Measurements from ENCODE around the gene TMEM213. TPM values are rescaled to one million over a fixed set of nuclear protein-coding genes. Genes with fewer than 3 reads are reported as not detected.

The TMEM213 gene
- total and polyA plus RNA-seq, 9 of the 15 experiments (the other 6 are each of a cell fraction or from before 2014, with no cell fraction given), result not detected

GRCh38 chr7:138871065-138871813 lies 73.4 kb downstream of the TMEM213 start (continued):
- TF ChIP-seq, protein P1, sequence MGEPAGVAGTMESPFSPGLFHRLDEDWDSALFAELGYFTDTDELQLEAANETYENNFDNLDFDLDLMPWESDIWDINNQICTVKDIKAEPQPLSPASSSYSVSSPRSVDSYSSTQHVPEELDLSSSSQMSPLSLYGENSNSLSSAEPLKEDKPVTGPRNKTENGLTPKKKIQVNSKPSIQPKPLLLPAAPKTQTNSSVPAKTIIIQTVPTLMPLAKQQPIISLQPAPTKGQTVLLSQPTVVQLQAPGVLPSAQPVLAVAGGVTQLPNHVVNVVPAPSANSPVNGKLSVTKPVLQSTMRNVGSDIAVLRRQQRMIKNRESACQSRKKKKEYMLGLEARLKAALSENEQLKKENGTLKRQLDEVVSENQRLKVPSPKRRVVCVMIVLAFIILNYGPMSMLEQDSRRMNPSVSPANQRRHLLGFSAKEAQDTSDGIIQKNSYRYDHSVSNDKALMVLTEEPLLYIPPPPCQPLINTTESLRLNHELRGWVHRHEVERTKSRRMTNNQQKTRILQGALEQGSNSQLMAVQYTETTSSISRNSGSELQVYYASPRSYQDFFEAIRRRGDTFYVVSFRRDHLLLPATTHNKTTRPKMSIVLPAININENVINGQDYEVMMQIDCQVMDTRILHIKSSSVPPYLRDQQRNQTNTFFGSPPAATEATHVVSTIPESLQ (CRISPR knock-in tag; IDR thresholded peaks at IDR 0.05), result 0 out of 2 replicates have a peak, but pooled peaks have one; percentile 42
- TF ChIP-seq ID3 (CRISPR knock-in tag; IDR thresholded peaks at IDR 0.05) (no peak), ID3 (tag; IDR thresholded peaks at IDR 0.05) (0 out of 2 replicates have a peak, but pooled peaks have one; percentile 19)

DNA sequence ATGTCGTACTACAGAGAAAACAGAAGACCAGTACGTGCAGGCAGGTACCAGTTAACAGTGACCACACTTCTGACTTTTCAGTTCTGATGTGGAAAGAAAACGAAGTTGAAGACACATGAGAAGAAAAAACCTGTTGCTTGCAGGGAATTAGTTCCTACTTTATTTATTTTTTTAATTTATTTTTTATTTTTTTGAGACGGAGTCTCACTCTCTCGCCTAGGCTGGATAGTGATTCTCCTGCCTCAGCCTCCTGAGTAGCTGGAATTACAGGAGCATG lies 74.0 kb downstream of the TMEM213 start:
- Histone ChIP-seq H3K4me3 (no peak overlapping the region), H3K4me1 (replicated peaks in 1 of 2; ENCODE audit: control insufficient read depth in 2 of 2, insufficient read depth in 2 of 2, low read length in 2 of 2) (peaks cover 3 to 18% of the 10 kb centered on the region in 2 experiments; a peak in 4 of 5 replicates), H2AFZ (ENCODE audit: low read depth, low read length) (peak overlapping the region; percentile 57; the same call in 1 of the 2 replicates), H3K27me3 (ENCODE audit: control insufficient read depth in 2 of 2, insufficient read depth in 2 of 2, low read length in 2 of 2) (peaks cover 38 to 66% of the 10 kb centered on the region in 2 experiments), H3K9me3 (replicated peaks; ENCODE audit: control insufficient read depth, insufficient read depth, low read depth, low read length) (no peaks in the 10 kb centered on the region), H3K4me2 (ENCODE audit: insufficient read depth, low read length) (no peak overlapping the region), H3K9ac (ENCODE audit: insufficient read depth in 1 of 2, low read depth in 2 of 2, low read length in 2 of 2) (no peak overlapping the region), H4K20me1 (replicated peaks; ENCODE audit: control insufficient read depth, insufficient read depth, low read length) (no peaks in the 10 kb centered on the region), H3K27ac (ENCODE audit: extremely low read depth, low read depth, low read length) (no peak overlapping the region), H3K9me1 (ENCODE audit: control insufficient read depth, insufficient read depth, low read length) (no peaks in the 10 kb centered on the region), H3K36me3 (ENCODE audit: control insufficient read depth, insufficient read depth, low read length) (no peaks in the 10 kb centered on the region), H3K79me2 (ENCODE audit: control insufficient read depth, insufficient read depth, low read length) (no peaks in the 10 kb centered on the region)
- BruUV-seq (replicated peaks), result no TSS peak
- FAIRE-seq, result no peak
- in situ Hi-C loops (cut with MboI), result no loop called here
- 0 out of 6 replicates have a peak, but pooled peaks of 1 of the 3 experiments have one; percentile 1 for TF ChIP-seq CTCF (IDR thresholded peaks at IDR 0.05 in 2 of 3, conservative IDR thresholded peaks at IDR 0.05 in 1 of 3; ENCODE audit: insufficient read depth in 2 of 3, low read depth in 1 of 3, low read length in 3 of 3)
- no peak for TF ChIP-seq ZBTB1 (CRISPR knock-in tag; IDR thresholded peaks at IDR 0.05; ENCODE audit: borderline replicate concordance, low read depth)
- TF ChIP-seq ZNF583 (CRISPR knock-in tag; IDR thresholded peaks at IDR 0.05), result peak; percentile 82; the same call in 1 of the 2 replicates
- ATAC-seq, result no peak
- ChIA-PET CTCF (ENCODE audit: low intra/inter-chr PET ratio) (no interaction called here), POLR2A (interaction anchor here (0.6 kb wide), 1 partner anchor 91 kb away, joined by 3 read pairs; no protein-coding TSS in a partner anchor)
- intact Hi-C loops (cut with micrococcal nuclease), result no loop called here
- DNase-seq (ENCODE audit: extremely low read depth in 1 of 4, low spot score in 3 of 4), result no peak
- WGBS (ENCODE audit: insufficient coverage, low coverage, missing lambda C conversion rate), result 33% methylated on average over 5 of the region's 5 CpGs
